ENCODE data around the gene RALGDS. TPM values are rescaled to one million over a fixed set of nuclear protein-coding genes. Genes with fewer than 3 reads are reported as not detected.
"Not testable (repeated sequence)": the region's sequence is repeated elsewhere in the genome, so short reads cannot be mapped to it uniquely, and the experiment has no call there.

RALGDS gene
- 10 to 100 TPM; 57.9 to 60.2 TPM for total RNA-seq

GRCh38 chr9:133121198-133121914 lies at the start of gene RALGDS:
Gene RALGDS (minus strand): TSS chr9:133121240. CDS start chr9:133121154, 86 bp downstream.
- POLR2A ChIA-PET: no interaction called here

GRCh38 chr9:133170716-133171115 lies 49.7 kb upstream of the RALGDS start:
- CTCF ChIA-PET: interaction anchor here (1.6 kb wide), 1 partner anchor 10 kb away, joined by 5 read pairs; no protein-coding TSS in a partner anchor
- POLR2A ChIA-PET: interaction anchor here (0.7 kb wide), 1 partner anchor 102 kb away, joined by 3 read pairs; no protein-coding TSS in a partner anchor

More at GRCh38 chr9:133121198-133121914, at the start of gene RALGDS:
- CTCF ChIA-PET: interaction anchor here (0.9 to 27.5 kb wide), 2 partner anchors 12 to 26 kb away, joined by 4 to 300 read pairs; no protein-coding TSS in a partner anchor

GRCh38 chr9:133169687-133170086 lies 48.6 kb upstream of the RALGDS start:
- CTCF ChIA-PET, POLR2A ChIA-PET: not testable (repeated sequence)

GRCh38 chr9:133169102-133169501 lies 48.1 kb upstream of the RALGDS start:
- ChIA-PET CTCF (no interaction called here), POLR2A (no interaction called here)

GRCh38 chr9:133168432-133168831 lies 47.4 kb upstream of the RALGDS start:
- POLR2A ChIA-PET: no interaction called here
- CTCF ChIA-PET: no interaction called here

GRCh38 chr9:133167769-133168168 lies 46.7 kb upstream of the RALGDS start:
- POLR2A ChIA-PET: no interaction called here
- CTCF ChIA-PET: interaction anchor here (2.4 kb wide), 1 partner anchor 13 kb away, joined by 7 read pairs; no protein-coding TSS in a partner anchor

GRCh38 chr9:133167096-133167730 lies 46.2 kb upstream of the RALGDS start:
- ChIA-PET CTCF (interaction anchor here (2.4 kb wide), 1 partner anchor 14 kb away, joined by 7 read pairs; no protein-coding TSS in a partner anchor), POLR2A (no interaction called here)

- POLR2A ChIA-PET: no interaction called here
These were observed 45.4 kb upstream of the RALGDS start for GRCh38 chr9:133166392-133166791.

GRCh38 chr9:133165452-133165730 lies 44.4 kb upstream of the RALGDS start:
- POLR2A ChIA-PET: no interaction called here
- CTCF ChIA-PET: no interaction called here

More at GRCh38 chr9:133166392-133166791, 45.4 kb upstream of the RALGDS start:
- CTCF ChIA-PET: interaction anchor here (2.4 kb wide), 1 partner anchor 15 kb away, joined by 7 read pairs; no protein-coding TSS in a partner anchor

GRCh38 chr9:133164191-133164590 lies 43.2 kb upstream of the RALGDS start:
- CTCF ChIA-PET: interaction anchor here (0.7 kb wide), 1 partner anchor 34 kb away, joined by 3 read pairs; no protein-coding TSS in a partner anchor
- POLR2A ChIA-PET: interaction anchor here (1.2 kb wide), 1 partner anchor 15 kb away, joined by 4 read pairs; no protein-coding TSS in a partner anchor

- POLR2A ChIA-PET: interaction anchor here (1.2 kb wide), 1 partner anchor 14 kb away, joined by 4 read pairs; no protein-coding TSS in a partner anchor
- CTCF ChIA-PET: interaction anchor here (0.7 kb wide), 1 partner anchor 34 kb away, joined by 3 read pairs; no protein-coding TSS in a partner anchor
These were observed 42.6 kb upstream of the RALGDS start, which contains the start of gene GBGT1 for GRCh38 chr9:133163504-133164172. Gene GBGT1 (minus strand): TSS chr9:133163914. CDS start chr9:133162412, 1,502 bp downstream.

GRCh38 chr9:133162861-133163503 lies 41.9 kb upstream of the RALGDS start:
- ChIA-PET CTCF (no interaction called here), POLR2A (no interaction called here)

GRCh38 chr9:133161547-133161950 lies 40.5 kb upstream of the RALGDS start:
- ChIA-PET CTCF (interaction anchor here (1.3 kb wide), 1 partner anchor 25 kb away, joined by 4 read pairs; no protein-coding TSS in a partner anchor), POLR2A (no interaction called here)

GRCh38 chr9:133160742-133161546 lies 39.9 kb upstream of the RALGDS start:
- ChIA-PET POLR2A (no interaction called here), CTCF (interaction anchor here (0.7 to 2.1 kb wide), 3 partner anchors 14 to 1303 kb away, joined by 3 to 5 read pairs (median 4); no protein-coding TSS in a partner anchor)

- ChIA-PET POLR2A (interaction anchor here (1.5 kb wide), 1 partner anchor 9 kb away, joined by 4 read pairs; no protein-coding TSS in a partner anchor), CTCF (interaction anchor here (1.2 to 1.4 kb wide), 2 partner anchors 67 to 128 kb away, joined by 3 read pairs; partner anchors contain the start of gene GTF3C5)
These were observed 37.7 kb upstream of the RALGDS start for GRCh38 chr9:133158695-133159094.

- POLR2A ChIA-PET: no interaction called here
- CTCF ChIA-PET: interaction anchor here (1.7 kb wide), 1 partner anchor 11 kb away, joined by 5 read pairs; no protein-coding TSS in a partner anchor
These were observed 34.1 kb upstream of the RALGDS start for GRCh38 chr9:133155156-133155555.

GRCh38 chr9:133154097-133154989 lies 33.3 kb upstream of the RALGDS start:
- CTCF ChIA-PET: interaction anchor here (1.7 kb wide), 1 partner anchor 10 kb away, joined by 5 read pairs; no protein-coding TSS in a partner anchor
- POLR2A ChIA-PET: no interaction called here
